ENCODE data around the gene ZNF519.

DNA sequence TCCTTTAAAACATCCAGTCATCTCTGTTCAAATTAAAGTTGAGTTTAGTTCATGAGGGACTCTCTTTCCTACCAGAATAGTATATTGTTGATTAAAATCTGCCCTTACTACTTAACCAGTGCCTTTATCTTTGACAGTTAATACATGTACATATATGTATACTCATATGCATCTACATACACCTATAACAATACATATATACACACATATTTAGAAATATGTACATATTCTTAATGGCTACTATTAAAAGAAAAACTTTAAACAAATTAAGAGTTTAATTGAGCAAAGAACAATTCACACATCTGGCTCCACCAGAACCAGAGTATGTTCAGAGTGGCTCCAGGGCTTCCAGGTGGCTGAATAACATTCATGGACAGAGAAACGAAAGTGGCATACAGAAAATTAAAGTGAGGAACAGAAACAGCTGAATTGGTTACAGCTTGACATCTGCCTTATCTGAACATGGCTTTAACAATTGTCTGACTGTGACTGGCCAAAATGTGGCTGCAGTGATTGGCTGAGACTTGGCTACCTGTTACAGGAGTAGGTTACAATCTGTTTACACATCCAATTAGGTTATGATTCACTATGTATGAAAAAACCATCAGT lies 38.8 kb downstream of the ZNF519 start:
- TF ChIP-seq POLR2A (IDR thresholded peaks at IDR 0.05) (no peak), POLR2AphosphoS5 (IDR thresholded peaks at IDR 0.05) (no peak)
- TF ChIP-seq, protein P1, sequence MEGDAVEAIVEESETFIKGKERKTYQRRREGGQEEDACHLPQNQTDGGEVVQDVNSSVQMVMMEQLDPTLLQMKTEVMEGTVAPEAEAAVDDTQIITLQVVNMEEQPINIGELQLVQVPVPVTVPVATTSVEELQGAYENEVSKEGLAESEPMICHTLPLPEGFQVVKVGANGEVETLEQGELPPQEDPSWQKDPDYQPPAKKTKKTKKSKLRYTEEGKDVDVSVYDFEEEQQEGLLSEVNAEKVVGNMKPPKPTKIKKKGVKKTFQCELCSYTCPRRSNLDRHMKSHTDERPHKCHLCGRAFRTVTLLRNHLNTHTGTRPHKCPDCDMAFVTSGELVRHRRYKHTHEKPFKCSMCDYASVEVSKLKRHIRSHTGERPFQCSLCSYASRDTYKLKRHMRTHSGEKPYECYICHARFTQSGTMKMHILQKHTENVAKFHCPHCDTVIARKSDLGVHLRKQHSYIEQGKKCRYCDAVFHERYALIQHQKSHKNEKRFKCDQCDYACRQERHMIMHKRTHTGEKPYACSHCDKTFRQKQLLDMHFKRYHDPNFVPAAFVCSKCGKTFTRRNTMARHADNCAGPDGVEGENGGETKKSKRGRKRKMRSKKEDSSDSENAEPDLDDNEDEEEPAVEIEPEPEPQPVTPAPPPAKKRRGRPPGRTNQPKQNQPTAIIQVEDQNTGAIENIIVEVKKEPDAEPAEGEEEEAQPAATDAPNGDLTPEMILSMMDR (IDR thresholded peaks at IDR 0.05) = no peak
